Erythroblast (primary cell): ENCODE data around the gene RNF150.

ENCODE experiments used
- GATA1 ChIP-seq: IDR thresholded peaks from 2 replicates; pipeline ENCODE4 v1.6.1; 2011; ENCODE audit warnings: low read depth, mild to moderate bottlenecking, control low read depth, low read length, moderate library complexity
- POLR2A ChIP-seq: IDR thresholded peaks from 2 replicates; pipeline ENCODE4 v1.6.1; 2011; ENCODE audit warnings: mild to moderate bottlenecking, low read length

- TF ChIP-seq POLR2A, result no peak
- no peak for TF ChIP-seq GATA1
Observed at GRCh38 chr4:140963883-140964282, 169.4 kb downstream of the RNF150 start.
